CD4-positive, alpha-beta T cell treated with Interleukin-15 for 4 hours (primary cell): ENCODE measurements around the gene PEX26.
"Not testable (repeated sequence)": the region's sequence is repeated elsewhere in the genome, so short reads cannot be mapped to it uniquely, and the experiment has no call there.

ENCODE experiments used
- DNase-seq: peaks from one replicate; pipeline ENCODE4 v3.0.0-alpha.2; 2020; ENCODE audit warnings: low spot score

PEX26 gene

GRCh38 chr22:18119409-18120110 is 41.8 kb downstream of the PEX26 start:
- DNase-seq = no peak

- DNase-seq = no peak
Observed at GRCh38 chr22:18120857-18121256, 43.1 kb downstream of the PEX26 start.

DNA sequence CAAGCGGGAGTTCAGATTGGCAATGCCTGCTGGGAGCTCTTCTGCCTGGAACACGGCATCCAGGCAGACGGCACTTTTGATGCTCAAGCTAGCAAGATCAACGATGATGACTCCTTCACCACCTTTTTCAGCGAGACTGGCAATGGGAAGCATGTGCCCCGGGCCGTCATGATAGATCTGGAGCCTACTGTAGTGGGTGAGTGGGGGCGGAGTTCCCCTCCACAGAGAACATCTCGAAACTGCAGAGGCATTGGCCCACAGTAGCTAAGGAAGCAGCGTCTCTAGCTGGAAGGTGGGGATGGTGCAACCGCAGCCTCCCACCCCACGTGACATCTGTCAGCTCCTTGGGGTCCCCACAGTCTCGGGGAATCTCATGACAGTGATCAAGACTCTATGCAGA is 43.7 kb downstream of the PEX26 start:
- DNase-seq = no peak

GRCh38 chr22:18121954-18122554 is 44.3 kb downstream of the PEX26 start:
- no peak for DNase-seq

GRCh38 chr22:18123476-18124025 is 45.8 kb downstream of the PEX26 start:
- not testable (repeated sequence) for DNase-seq

- no peak for DNase-seq
Observed at GRCh38 chr22:18126606-18127005, 48.8 kb downstream of the PEX26 start.

DNA sequence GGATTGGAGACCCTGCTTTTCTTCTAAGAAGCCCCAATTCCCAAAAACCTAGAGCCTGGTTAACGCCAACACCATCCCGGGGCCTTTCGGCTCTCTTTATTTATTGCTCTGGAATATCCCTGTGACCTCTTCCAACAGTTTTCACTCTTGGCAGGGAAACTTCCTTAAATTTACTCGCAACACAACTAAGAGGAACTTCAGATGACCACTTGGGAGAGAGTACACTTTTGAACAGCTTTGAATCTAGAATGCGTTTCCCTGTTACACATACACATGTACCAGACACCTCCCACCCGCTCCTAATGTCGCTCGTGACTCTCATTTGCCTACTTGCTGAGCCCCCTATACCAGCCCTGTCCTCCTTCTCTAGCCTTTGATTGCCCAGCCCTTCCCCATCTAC is 52.2 kb downstream of the PEX26 start:
- DNase-seq = no peak

DNA sequence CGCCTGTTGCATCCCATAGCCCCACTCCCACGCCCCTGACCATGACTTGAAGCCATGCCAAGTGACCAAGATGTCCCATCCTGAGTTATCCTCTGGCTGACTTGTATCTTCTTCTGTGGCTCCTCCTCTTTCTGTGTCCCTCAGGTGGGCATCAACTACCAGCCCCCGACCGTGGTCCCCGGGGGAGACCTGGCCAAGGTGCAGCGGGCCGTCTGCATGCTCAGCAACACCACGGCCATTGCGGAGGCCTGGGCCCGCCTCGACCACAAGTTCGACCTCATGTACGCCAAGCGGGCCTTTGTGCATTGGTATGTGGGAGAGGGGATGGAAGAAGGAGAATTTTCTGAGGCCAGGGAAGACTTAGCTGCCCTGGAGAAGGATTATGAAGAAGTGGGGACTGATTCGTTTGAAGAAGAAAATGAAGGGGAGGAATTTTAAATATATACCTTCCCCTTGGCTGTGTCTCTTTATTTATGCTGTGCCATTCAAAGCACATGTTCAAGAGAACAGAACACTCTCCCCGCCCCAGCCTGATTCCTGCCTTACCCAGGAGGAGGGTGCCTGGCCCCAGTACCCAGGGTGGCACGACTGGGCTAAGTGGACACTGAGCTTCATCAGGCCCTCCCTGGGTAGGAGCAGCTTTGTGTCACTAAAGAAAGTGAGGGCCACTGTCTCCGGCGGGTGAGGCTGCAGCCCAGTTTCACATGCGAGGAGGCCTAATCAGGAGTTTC is 53.1 kb downstream of the PEX26 start:
- DNase-seq = no peak

DNA sequence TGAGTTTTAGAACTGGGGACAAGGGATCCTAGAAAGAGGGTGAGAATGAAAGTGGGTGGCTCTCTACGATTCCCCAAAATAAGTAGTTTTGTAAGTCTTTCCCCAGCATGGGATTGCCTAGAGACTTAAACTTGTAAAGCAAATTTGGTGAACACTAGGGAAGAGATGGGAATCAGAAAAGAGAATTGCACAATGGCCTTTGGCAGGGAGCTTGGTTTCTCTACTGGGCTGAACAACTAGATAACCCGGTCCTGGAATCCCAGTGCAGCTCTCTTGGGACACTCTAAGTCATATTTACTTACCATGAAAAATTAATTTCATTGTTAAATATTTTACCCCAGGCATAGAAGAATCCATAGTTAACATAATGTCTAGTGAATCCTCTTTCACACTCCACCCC is 55.7 kb downstream of the PEX26 start:
- no peak for DNase-seq

- DNase-seq = no peak
Observed at GRCh38 chr22:18136563-18137320, 59.0 kb downstream of the PEX26 start.

DNA sequence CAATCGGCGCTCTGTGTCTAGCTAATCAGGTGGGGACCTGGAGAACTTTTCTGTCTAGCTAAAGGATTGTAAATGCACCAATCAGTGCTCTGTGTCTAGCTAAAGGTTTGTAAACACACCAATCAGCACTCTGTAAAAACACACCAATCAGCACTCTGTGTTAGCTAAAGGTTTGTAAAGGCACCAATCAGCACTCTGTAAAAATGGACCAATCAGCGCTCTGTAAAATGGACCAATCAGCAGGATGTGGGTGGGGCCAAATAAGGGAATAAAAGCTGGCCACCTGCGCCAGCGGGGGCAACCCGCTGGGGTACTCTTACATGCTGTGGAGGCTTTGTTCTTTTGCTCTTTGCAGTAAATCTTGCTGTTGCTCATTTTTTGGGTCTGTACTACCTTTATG is 63.2 kb downstream of the PEX26 start:
- not testable (repeated sequence) for DNase-seq

GRCh38 chr22:18144105-18144504 is 66.3 kb downstream of the PEX26 start:
- DNase-seq = no peak

GRCh38 chr22:18145676-18146388 is 68.0 kb downstream of the PEX26 start:
- no peak for DNase-seq

DNA sequence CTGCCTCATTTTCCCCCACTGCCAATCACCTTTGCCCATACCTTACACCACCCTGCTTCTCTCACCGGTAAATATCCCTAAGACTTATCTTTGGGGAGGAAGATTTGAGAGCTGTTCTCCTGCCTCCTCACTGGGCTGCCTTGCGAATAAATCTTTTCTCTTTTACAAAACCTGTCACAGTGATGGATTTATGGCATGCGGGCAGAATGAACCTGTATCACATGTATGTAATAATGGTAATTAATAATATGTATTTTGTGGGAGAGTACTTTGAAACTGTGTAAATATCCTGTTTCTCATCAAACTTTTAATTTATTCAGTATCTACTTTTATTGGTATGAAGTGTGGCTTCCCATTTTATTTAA is 68.6 kb downstream of the PEX26 start:
- no peak for DNase-seq

- DNase-seq = no peak
Observed at GRCh38 chr22:18147791-18148190, 70.0 kb downstream of the PEX26 start.

- DNase-seq = no peak
Observed at GRCh38 chr22:18148293-18148965, 70.6 kb downstream of the PEX26 start.

GRCh38 chr22:18152519-18152918 is 74.7 kb downstream of the PEX26 start:
- no peak for DNase-seq

GRCh38 chr22:18154821-18155390 is 77.1 kb downstream of the PEX26 start:
- DNase-seq = no peak
